PC-3 (cell line): ENCODE results near the gene TUBE1. TPM values are rescaled to one million over a fixed set of nuclear protein-coding genes. Genes with fewer than 3 reads are reported as not detected.

Source experiments
- ATAC-seq: fragments of 200-7000 bp; cut with Tn5 transposase; 2 replicates; pipeline ENCODE4 v1.9.1; 2020; ENCODE audit warnings: mild to moderate bottlenecking, moderate library complexity
- BruUV-seq: library from RNA; stranded (reverse); fragments of 400-500 nt; replicated peaks from 2 replicates; lab custom pipeline; 2021; lab: Mats Ljungman, UMichigan
- CTCF ChIA-PET: fragments of 300-600 bp; sonication (Branson Sonifier 250); formaldehyde crosslinking; loops from one replicate; lab custom pipeline; 2022; ENCODE audit warnings: antibody characterized with exemption; lab: Charles Lee
- POLR2A ChIA-PET: fragments of 300-600 bp; sonication (Branson Sonifier 250); formaldehyde crosslinking; loops from one replicate; lab custom pipeline; 2022; ENCODE audit warnings: antibody characterized with exemption; ENCODE audit not compliant: unreplicated experiment; lab: Charles Lee
- DNase-seq: peaks from one replicate; pipeline ENCODE4 v3.0.0-alpha.2; 2015
- H2AFZ ChIP-seq: fragments of 300-600 bp; sonication (generic); 2 replicates; pipeline ENCODE4 v1.6.0; 2016; ENCODE audit warnings: antibody characterized with exemption, low read length
- H3F3A ChIP-seq: fragments of 300-600 bp; sonication (generic); one replicate; pipeline ENCODE4 v1.6.0; 2017; ENCODE audit warnings: antibody characterized with exemption, low read length, control low read depth, mild to moderate bottlenecking; ENCODE audit not compliant: unreplicated experiment
- H3K27ac ChIP-seq: fragments of 300-600 bp; sonication (generic); 2 replicates; pipeline ENCODE4 v1.5.1; 2016; ENCODE audit warnings: mild to moderate bottlenecking, low read length
- H3K27me3 ChIP-seq: fragments of 300-600 bp; sonication (generic); 2 replicates; pipeline ENCODE4 v1.6.1; 2016; ENCODE audit warnings: low read length, mixed read lengths
- H3K36me3 ChIP-seq: fragments of 300-600 bp; sonication (generic); 2 replicates; pipeline ENCODE4 v1.6.1; 2016; ENCODE audit warnings: low read depth, mixed run types, low read length, mixed read lengths
- H3K4me1 ChIP-seq: fragments of 300-600 bp; sonication (generic); 2 replicates; pipeline ENCODE4 v1.5.1; 2016; ENCODE audit warnings: low read length; ENCODE audit not compliant: insufficient read depth
- H3K4me2 ChIP-seq: fragments of 300-600 bp; sonication (generic); 2 replicates; pipeline ENCODE4 v1.6.0; 2016; ENCODE audit warnings: low read length
- H3K4me3 ChIP-seq: fragments of 300-600 bp; sonication (generic); 2 replicates; pipeline ENCODE4 v1.5.1; 2016; ENCODE audit warnings: mild to moderate bottlenecking, low read length, mixed read lengths
- H3K79me2 ChIP-seq: fragments of 300-600 bp; sonication (generic); 2 replicates; pipeline ENCODE4 v1.6.1; 2017; ENCODE audit warnings: low read length, mixed read lengths
- H3K9ac ChIP-seq: fragments of 300-600 bp; sonication (generic); 2 replicates; pipeline ENCODE4 v1.6.0; 2016; ENCODE audit warnings: mild to moderate bottlenecking, low read length
- H3K9me2 ChIP-seq: fragments of 300-600 bp; sonication (generic); replicated peaks from 2 replicates; pipeline ENCODE4 v1.6.1; 2016; ENCODE audit warnings: mixed run types, low read length, mixed read lengths
- H3K9me3 ChIP-seq: fragments of 300-600 bp; sonication (generic); 2 replicates; pipeline ENCODE4 v1.6.1; 2016; ENCODE audit warnings: low read length, mixed read lengths
- H4K20me1 ChIP-seq: fragments of 300-600 bp; sonication (generic); 2 replicates; pipeline ENCODE4 v1.6.1; 2016; ENCODE audit warnings: low read length, mixed read lengths
- EZH2 ChIP-seq: fragments of 300-600 bp; sonication (generic); IDR thresholded peaks from one replicate; pipeline ENCODE4 v1.6.1; 2017; ENCODE audit warnings: antibody characterized with exemption, mild to moderate bottlenecking, low read length; ENCODE audit not compliant: unreplicated experiment
- EZH2phosphoT487 ChIP-seq: fragments of 300-600 bp; sonication (generic); IDR thresholded peaks from 2 replicates; pipeline ENCODE4 v1.6.1; 2018; ENCODE audit warnings: mild to moderate bottlenecking, antibody characterized with exemption, low read length, borderline replicate concordance
- intact Hi-C: fragments of 100-400 bp; cut with micrococcal nuclease; formaldehyde crosslinking; loops from 2 replicates; pipeline ENCODE4 v1.9.0; 2023
- total RNA-seq: library from RNA; depleted of rRNA; stranded (reverse); fragments of >200 nt; gene quantifications from 2 replicates; pipeline ENCODE4 v1.2.3, GENCODE V29; 2014
- TF ChIP-seq, protein P1 (sequence below): fragments of 300-600 bp; sonication (generic); conservative IDR thresholded peaks from 2 replicates; pipeline ENCODE4 v1.5.1; 2017; ENCODE audit warnings: antibody characterized with exemption, low read depth, mild to moderate bottlenecking, low read length

TUBE1 gene
- total RNA-seq, 1 experiment from 2014 or later: 9.5 TPM

GRCh38 chr6:112027942-112028674 is 59.2 kb downstream of the TUBE1 start:
- no peaks in the 10 kb centered on the region for H3K79me2 ChIP-seq
- no TSS peak for BruUV-seq
- no peak overlapping the region for H3K27ac ChIP-seq
- no peak for TF ChIP-seq EZH2
- TF ChIP-seq, protein P1, sequence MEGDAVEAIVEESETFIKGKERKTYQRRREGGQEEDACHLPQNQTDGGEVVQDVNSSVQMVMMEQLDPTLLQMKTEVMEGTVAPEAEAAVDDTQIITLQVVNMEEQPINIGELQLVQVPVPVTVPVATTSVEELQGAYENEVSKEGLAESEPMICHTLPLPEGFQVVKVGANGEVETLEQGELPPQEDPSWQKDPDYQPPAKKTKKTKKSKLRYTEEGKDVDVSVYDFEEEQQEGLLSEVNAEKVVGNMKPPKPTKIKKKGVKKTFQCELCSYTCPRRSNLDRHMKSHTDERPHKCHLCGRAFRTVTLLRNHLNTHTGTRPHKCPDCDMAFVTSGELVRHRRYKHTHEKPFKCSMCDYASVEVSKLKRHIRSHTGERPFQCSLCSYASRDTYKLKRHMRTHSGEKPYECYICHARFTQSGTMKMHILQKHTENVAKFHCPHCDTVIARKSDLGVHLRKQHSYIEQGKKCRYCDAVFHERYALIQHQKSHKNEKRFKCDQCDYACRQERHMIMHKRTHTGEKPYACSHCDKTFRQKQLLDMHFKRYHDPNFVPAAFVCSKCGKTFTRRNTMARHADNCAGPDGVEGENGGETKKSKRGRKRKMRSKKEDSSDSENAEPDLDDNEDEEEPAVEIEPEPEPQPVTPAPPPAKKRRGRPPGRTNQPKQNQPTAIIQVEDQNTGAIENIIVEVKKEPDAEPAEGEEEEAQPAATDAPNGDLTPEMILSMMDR: no peak
- TF ChIP-seq EZH2phosphoT487: no peak
- no peak for DNase-seq
- H3K36me3 ChIP-seq: no peaks in the 10 kb centered on the region
- intact Hi-C loops: no loop called here
- no peaks in the 10 kb centered on the region for H4K20me1 ChIP-seq
- ATAC-seq: no peak
- no peaks in the 10 kb centered on the region for H3K9me3 ChIP-seq
- peaks cover 10% of the 10 kb centered on the region for H3K4me1 ChIP-seq
- ChIA-PET CTCF (no interaction called here), POLR2A (no interaction called here)
- H3K9me2 ChIP-seq: no peaks in the 10 kb centered on the region
- no peaks in the 10 kb centered on the region for H3K27me3 ChIP-seq
- no peaks in the 10 kb centered on the region for H3F3A ChIP-seq
- no peak overlapping the region for H2AFZ ChIP-seq
- H3K9ac ChIP-seq: no peak overlapping the region
- H3K4me3 ChIP-seq: no peak overlapping the region
- H3K4me2 ChIP-seq: no peak overlapping the region

DNA sequence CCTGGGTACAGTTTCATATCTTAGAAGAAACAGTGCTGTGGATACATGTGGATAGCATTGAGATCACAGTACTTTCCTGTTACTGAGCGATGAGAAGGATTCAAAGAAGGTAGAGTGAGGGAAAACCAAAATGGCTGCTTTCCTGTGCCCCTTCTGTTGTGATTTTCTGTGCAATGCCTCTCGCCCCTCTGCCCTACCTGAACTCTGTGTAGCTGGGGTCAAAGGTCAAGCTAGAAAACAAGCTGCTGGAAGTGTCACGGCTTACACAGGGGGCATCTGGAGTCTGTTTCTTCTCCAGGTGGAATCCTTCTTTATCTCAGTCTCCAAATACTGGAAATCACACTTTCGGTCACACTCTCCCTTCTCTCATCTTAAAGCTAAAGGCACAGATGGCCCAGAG is 60.3 kb downstream of the TUBE1 start:
- no peaks in the 10 kb centered on the region for H4K20me1 ChIP-seq
- no peak overlapping the region for H2AFZ ChIP-seq
- no peaks in the 10 kb centered on the region for H3K79me2 ChIP-seq
- intact Hi-C loops: no loop called here
- no peaks in the 10 kb centered on the region for H3K27me3 ChIP-seq
- H3K4me1 ChIP-seq: peaks cover 10% of the 10 kb centered on the region
- BruUV-seq: no TSS peak
- no peak overlapping the region for H3K27ac ChIP-seq
- ChIA-PET CTCF (no interaction called here), POLR2A (no interaction called here)
- ATAC-seq: no peak
- H3F3A ChIP-seq: no peaks in the 10 kb centered on the region
- DNase-seq: no peak
- H3K36me3 ChIP-seq: no peaks in the 10 kb centered on the region
- no peaks in the 10 kb centered on the region for H3K9me3 ChIP-seq
- no peak overlapping the region for H3K9ac ChIP-seq
- H3K4me3 ChIP-seq: no peak overlapping the region
- no peaks in the 10 kb centered on the region for H3K9me2 ChIP-seq
- TF ChIP-seq EZH2phosphoT487 (no peak), EZH2 (no peak)
- TF ChIP-seq, protein P1: no peak
- H3K4me2 ChIP-seq: no peak overlapping the region

GRCh38 chr6:112024464-112024863 is 62.8 kb downstream of the TUBE1 start:
- Histone ChIP-seq H3K27me3 (no peaks in the 10 kb centered on the region), H3K9ac (no peak overlapping the region), H3K9me3 (no peaks in the 10 kb centered on the region), H3K4me3 (no peak overlapping the region), H3K4me1 (peaks cover 3% of the 10 kb centered on the region), H3K36me3 (no peaks in the 10 kb centered on the region), H3F3A (no peaks in the 10 kb centered on the region), H3K27ac (no peak overlapping the region), H2AFZ (no peak overlapping the region), H3K79me2 (no peaks in the 10 kb centered on the region), H3K9me2 (no peaks in the 10 kb centered on the region), H4K20me1 (no peaks in the 10 kb centered on the region), H3K4me2 (no peak overlapping the region)
- ChIA-PET POLR2A (no interaction called here), CTCF (no interaction called here)
- no TSS peak for BruUV-seq
- DNase-seq (no peak), ATAC-seq (no peak)
- intact Hi-C loops: no loop called here
- TF ChIP-seq, protein P1: no peak
- TF ChIP-seq EZH2phosphoT487 (no peak), EZH2 (no peak)
